Measurements from ENCODE around the gene KRT26. TPM values are rescaled to one million over a fixed set of nuclear protein-coding genes. Genes with fewer than 3 reads are reported as not detected.

KRT26 gene
- total and polyA plus RNA-seq, 10 of the 15 experiments (the other 5 are each of a cell fraction or from before 2014, with no cell fraction given) = not detected

DNA sequence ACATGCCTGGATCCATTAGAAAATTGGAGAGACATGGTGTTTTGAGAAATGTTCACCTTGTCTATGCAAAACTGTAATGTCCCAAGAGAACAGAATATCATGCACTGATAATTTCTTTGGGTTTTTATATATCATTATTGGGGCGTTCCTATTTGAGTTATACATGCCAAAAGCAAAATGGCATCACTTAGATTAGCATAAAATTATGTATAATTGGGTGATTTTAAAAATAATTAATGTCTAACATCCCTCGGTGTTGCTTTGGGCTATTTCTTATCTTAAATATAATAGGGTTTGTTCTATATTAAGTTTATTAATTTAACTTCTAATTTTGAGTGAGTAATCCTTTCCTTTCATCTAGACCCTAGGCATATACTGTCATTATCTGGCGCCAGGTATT, 27.9 kb upstream of the KRT26 start, which contains the start of gene KRT28:
Gene KRT28, minus strand, starts transcription at position 101 of the 400 bp plus-strand sequence. Its CDS starts 66 bp downstream, at position 35.
- no peak within 1 kb of the TSS for H3K27ac ChIP-seq (ENCODE audit: control insufficient read depth, insufficient read depth)
- FAIRE-seq = no peak
- no peak within 1 kb of the TSS for H3K4me2 ChIP-seq (ENCODE audit: control insufficient read depth, insufficient read depth)
- H3K36me3 ChIP-seq (ENCODE audit: control insufficient read depth in 2 of 2, insufficient read depth in 2 of 2, low read length in 1 of 2) = no peaks in the 10 kb centered on the region
- H3K79me2 ChIP-seq (ENCODE audit: control insufficient read depth, insufficient read depth, low read length) = no peaks in the 10 kb centered on the region
- RAD21 ChIA-PET (ENCODE audit: unreplicated experiment) = interaction anchor here (1.0 kb wide), 1 partner anchor 175 kb away, joined by 3 read pairs; no protein-coding TSS in a partner anchor
- intact Hi-C loops (cut with micrococcal nuclease; ENCODE audit: unreplicated experiment) = loop anchor here (5.0 to 10.0 kb wide), 4 partner anchors 57 to 862 kb away; no protein-coding TSS in a partner anchor
- no peak within 1 kb of the TSS for H3K4me3 ChIP-seq
- TF ChIP-seq RFX5 (IDR thresholded peaks at IDR 0.05; ENCODE audit: low read depth, low read length) (no peak), MTA2 (IDR thresholded peaks at IDR 0.05; ENCODE audit: low read depth) (no peak), CBFB (IDR thresholded peaks at IDR 0.05; ENCODE audit: low read depth) (no peak), SMARCA5 (IDR thresholded peaks at IDR 0.05) (no peak), CHD1 (IDR thresholded peaks at IDR 0.05; ENCODE audit: low read depth, low read length) (no peak), KDM1A (IDR thresholded peaks at IDR 0.05; ENCODE audit: borderline replicate concordance) (no peak), EZH2 (IDR thresholded peaks at IDR 0.05; ENCODE audit: borderline replicate concordance, control insufficient read depth, low read depth, low read length) (no peak), TAF1 (IDR thresholded peaks at IDR 0.05; ENCODE audit: borderline replicate concordance, low read depth, low read length) (no peak), PAX8 (IDR thresholded peaks at IDR 0.05) (no peak), ASH2L (IDR thresholded peaks at IDR 0.05; ENCODE audit: borderline replicate concordance, low read depth) (no peak), SIN3A (IDR thresholded peaks at IDR 0.05; ENCODE audit: low read depth, low read length) (no peak), TCF3 (IDR thresholded peaks at IDR 0.05; ENCODE audit: borderline replicate concordance, insufficient read depth, low read depth, low read length) (no peak), BHLHE40 (IDR thresholded peaks at IDR 0.05; ENCODE audit: borderline replicate concordance in 1 of 2, low read depth in 2 of 2, low read length in 1 of 2) (no peak), PML (IDR thresholded peaks at IDR 0.05; ENCODE audit: low read length) (no peak)
- TF ChIP-seq, protein P1, sequence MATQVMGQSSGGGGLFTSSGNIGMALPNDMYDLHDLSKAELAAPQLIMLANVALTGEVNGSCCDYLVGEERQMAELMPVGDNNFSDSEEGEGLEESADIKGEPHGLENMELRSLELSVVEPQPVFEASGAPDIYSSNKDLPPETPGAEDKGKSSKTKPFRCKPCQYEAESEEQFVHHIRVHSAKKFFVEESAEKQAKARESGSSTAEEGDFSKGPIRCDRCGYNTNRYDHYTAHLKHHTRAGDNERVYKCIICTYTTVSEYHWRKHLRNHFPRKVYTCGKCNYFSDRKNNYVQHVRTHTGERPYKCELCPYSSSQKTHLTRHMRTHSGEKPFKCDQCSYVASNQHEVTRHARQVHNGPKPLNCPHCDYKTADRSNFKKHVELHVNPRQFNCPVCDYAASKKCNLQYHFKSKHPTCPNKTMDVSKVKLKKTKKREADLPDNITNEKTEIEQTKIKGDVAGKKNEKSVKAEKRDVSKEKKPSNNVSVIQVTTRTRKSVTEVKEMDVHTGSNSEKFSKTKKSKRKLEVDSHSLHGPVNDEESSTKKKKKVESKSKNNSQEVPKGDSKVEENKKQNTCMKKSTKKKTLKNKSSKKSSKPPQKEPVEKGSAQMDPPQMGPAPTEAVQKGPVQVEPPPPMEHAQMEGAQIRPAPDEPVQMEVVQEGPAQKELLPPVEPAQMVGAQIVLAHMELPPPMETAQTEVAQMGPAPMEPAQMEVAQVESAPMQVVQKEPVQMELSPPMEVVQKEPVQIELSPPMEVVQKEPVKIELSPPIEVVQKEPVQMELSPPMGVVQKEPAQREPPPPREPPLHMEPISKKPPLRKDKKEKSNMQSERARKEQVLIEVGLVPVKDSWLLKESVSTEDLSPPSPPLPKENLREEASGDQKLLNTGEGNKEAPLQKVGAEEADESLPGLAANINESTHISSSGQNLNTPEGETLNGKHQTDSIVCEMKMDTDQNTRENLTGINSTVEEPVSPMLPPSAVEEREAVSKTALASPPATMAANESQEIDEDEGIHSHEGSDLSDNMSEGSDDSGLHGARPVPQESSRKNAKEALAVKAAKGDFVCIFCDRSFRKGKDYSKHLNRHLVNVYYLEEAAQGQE (IDR thresholded peaks at IDR 0.05; ENCODE audit: low read depth, low read length) = no peak
- H4K20me1 ChIP-seq (ENCODE audit: control insufficient read depth, insufficient read depth) = no peaks in the 10 kb centered on the region
- 8% methylated on average over 3 of the region's 3 CpGs for WGBS (ENCODE audit: insufficient coverage, insufficient replicate concordance, low lambda C conversion rate, missing lambda C conversion rate)
- no peak within 1 kb of the TSS for H2AFZ ChIP-seq (ENCODE audit: control insufficient read depth, low read depth, low read length)
- H3K4me1 ChIP-seq (ENCODE audit: control insufficient read depth, insufficient read depth, low read length) = no peaks in the 10 kb centered on the region
- BruUV-seq (replicated peaks) = no TSS peak
- POLR2A ChIA-PET = no interaction called here
- H3K9ac ChIP-seq (ENCODE audit: control insufficient read depth, insufficient read depth, low read length) = no peak within 1 kb of the TSS
- CTCF ChIA-PET = interaction anchor here (1.2 kb wide), 1 partner anchor 180 kb away, joined by 4 read pairs; no protein-coding TSS in a partner anchor
- SMC1A ChIA-PET (ENCODE audit: uncharacterized antibody, unreplicated experiment) = no interaction called here
- no peak for ATAC-seq
- no peaks in the 10 kb centered on the region for H3K9me3 ChIP-seq (replicated peaks; ENCODE audit: control insufficient read depth, insufficient read depth, low read length)
- peaks cover 2 to 16% of the 10 kb centered on the region in 2 experiments; a peak in 2 of 4 replicates for H3K27me3 ChIP-seq (replicated peaks in 1 of 2; ENCODE audit: control insufficient read depth in 2 of 2, insufficient read depth in 2 of 2, low read length in 1 of 2)
- in situ Hi-C loops (cut with MboI) = loop anchor here (5.0 kb wide), 2 partner anchors 183 to 862 kb away; no protein-coding TSS in a partner anchor
- DNase-seq (ENCODE audit: low read depth, low spot score) = no peak

Data from GM12878 (cell line).